Adrenal gland (tissue), 12 donors: Measurements from ENCODE around the gene SLC1A5. TPM values are rescaled to one million over a fixed set of nuclear protein-coding genes. Genes with fewer than 3 reads are reported as not detected.
A peak's percentile ranks its signal among the peaks of the same experiment; 100 is the strongest.

ENCODE experiments used
- DNase-seq, 7 donors: peaks; one replicate each; pipeline ENCODE4 v3.0.0-alpha.2; 2019 to 2020
- H3K27ac ChIP-seq, 5 donors: fragments of 200-600 bp; sonication (generic) in 4 of 5; 1 replicate in 3 of 5; 2 replicates in 2 of 5; pipeline versions ENCODE4 v1.5.1 to v1.8.0; 2016 to 2020; ENCODE audit warnings: mild to moderate bottlenecking in 1 of 5
- H3K27me3 ChIP-seq: fragments of 200-600 bp; 2 replicates; pipeline ENCODE4 v1.8.0; 2021
- H3K36me3 ChIP-seq, 2 donors: fragments of 200-600 bp; replicated peaks in 1 of 2; 1 replicate in 1 of 2; 2 replicates in 1 of 2; pipeline versions ENCODE4 v1.5.1 to v1.8.0; 2018 to 2022
- H3K4me1 ChIP-seq, 2 donors: fragments of 200-600 bp; replicated peaks in 1 of 2; 1 replicate in 1 of 2; 2 replicates in 1 of 2; pipeline versions ENCODE4 v1.5.1 to v1.8.0; 2018 to 2021
- H3K4me3 ChIP-seq, 4 donors: fragments of 200-600 bp; sonication (generic) in 3 of 4; one replicate each; pipeline ENCODE4 v1.5.1; 2016 to 2018
- H3K9me3 ChIP-seq, 3 donors: fragments of 200-600 bp; sonication (generic) in 1 of 3; replicated peaks in 1 of 3; 1 replicate in 2 of 3; 2 replicates in 1 of 3; pipeline versions ENCODE4 v1.5.1 to v1.8.0; 2016 to 2021
- CTCF ChIP-seq, 6 experiments: fragments of 450-650 bp in 4 of 6; fragments of 200-600 bp in 2 of 6; sonication (generic) in 1 of 6; IDR thresholded peaks; 1 replicate in 5 of 6; 2 replicates in 1 of 6; pipeline versions ENCODE4 v1.5.1 to v1.8.0; 2016 to 2021; ENCODE audit warnings: antibody characterized with exemption in 6 of 6, mild to moderate bottlenecking in 2 of 6, moderate library complexity in 1 of 6
- POLR2A ChIP-seq, 2 donors: fragments of 450-650 bp; IDR thresholded peaks; one replicate each; pipeline ENCODE4 v1.6.1; 2017; ENCODE audit warnings: antibody characterized with exemption in 2 of 2, mild to moderate bottlenecking in 2 of 2, moderate library complexity in 1 of 2
- WGBS, 4 donors: extraction: QIAGEN DNeasy Blood & Tissue Kit in 2 of 4; methylation state at CpG; one replicate each; pipeline versions ENCODE4 v1.1.5 to v1.1.7; 2013 to 2017; 5-methylcytosine and 5-hydroxymethylcytosine counted together
- intact Hi-C, 2 donors: fragments of 100-400 bp; cut with DNase I; formaldehyde crosslinking; loops; one replicate each; pipeline versions ENCODE4 v1.14.1 to v1.15.0; 2022 to 2023
- polyA plus RNA-seq, 3 donors: library from polyadenylated mRNA; stranded (reverse); fragments of 200-250 nt in 2 of 3; fragments of 350-450 nt in 1 of 3; fragmentation: Illumina TruSeq in 1 of 3; extraction: RNeasy Lipid Tissue Mini Kit (QIAGEN cat#74804) in 1 of 3; gene quantifications; one replicate each; pipeline ENCODE4 v1.2.3, GENCODE V29; 2013 to 2014
- total RNA-seq, 9 donors: library from RNA; depleted of rRNA in 4 of 9; stranded (reverse); fragments of >200 nt in 4 of 9; fragments of 120-200 nt in 1 of 9; fragmentation: NEBNext Ultra II Directional in 1 of 9; extraction: Animal tissue kit (Norgen Biotek cat#: 25700) in 1 of 9; gene quantifications; one replicate each; pipeline versions ENCODE4 v1.1.0 to v1.2.4, GENCODE V29; 2013 to 2023
- donor health status: healthy with polysubstance abuse.
- donor health status: Bipolar disorder and iron deficiency.
- donor health status: DM: yes; HTN: yes; CAD: no.
- donor health status: DM: no; HTN: no; CAD: no.
- donor health status: DM: no; HTN: no; CAD: no.
- donor health status: DM: yes; HTN: yes; CAD: no.

Gene SLC1A5
- total and polyA plus RNA-seq, 12 donors: 4.7 to 56.9 (median 28.5) TPM

GRCh38 chr19:46760363-46760762 lies 28.0 kb downstream of the SLC1A5 start:
- no peak overlapping the region for H3K4me3 ChIP-seq
- no peaks in the 10 kb centered on the region for H3K9me3 ChIP-seq
- no peak for TF ChIP-seq POLR2A (IDR thresholded peaks at IDR 0.05)
- TF ChIP-seq CTCF (IDR thresholded peaks at IDR 0.05): no peak
- H3K36me3 ChIP-seq: peaks cover 0 to 3% of the 10 kb centered on the region in 2 donors
- H3K27ac ChIP-seq: peak overlapping the region in 2 of 5 donors; percentile 44 to 79
- H3K4me1 ChIP-seq: peaks cover 5% of the 10 kb centered on the region in 2 donors
- DNase-seq: no peak
- WGBS, 4 donors: 82 to 94% (median 88%) methylated on average over 3 to 5 of the region's 5 CpGs
- H3K27me3 ChIP-seq: no peaks in the 10 kb centered on the region
- intact Hi-C loops: loop anchor here in 1 of 2 donors (10.0 kb wide), 1 partner anchor 234 kb away; no protein-coding TSS in a partner anchor

- no peaks in the 10 kb centered on the region for H3K9me3 ChIP-seq
- H3K27me3 ChIP-seq: no peaks in the 10 kb centered on the region
- no peak for TF ChIP-seq CTCF (IDR thresholded peaks at IDR 0.05)
- intact Hi-C loops: loop anchor here (5.0 to 10.0 kb wide), 3 partner anchors 77 to 235 kb away; no protein-coding TSS in a partner anchor
- DNase-seq: peak in 2 of 7 donors; percentile 40 to 73
- H3K27ac ChIP-seq: peak overlapping the region in 3 of 5 donors; percentile 50 to 79 (median 57)
- H3K4me1 ChIP-seq: peaks cover 7 to 10% of the 10 kb centered on the region in 2 donors
- no peak overlapping the region for H3K4me3 ChIP-seq
- WGBS, 4 donors: 66 to 73% (median 71%) methylated on average over 7 of the region's 7 CpGs
- peaks cover 0 to 3% of the 10 kb centered on the region in 2 donors for H3K36me3 ChIP-seq
Measured at GRCh38 chr19:46759817-46760333, 28.5 kb downstream of the SLC1A5 start.

- intact Hi-C loops: loop anchor here (5.0 to 10.0 kb wide), 3 partner anchors 78 to 236 kb away; no protein-coding TSS in a partner anchor
- peak overlapping the region in 3 of 5 donors; percentile 50 to 79 (median 57) for H3K27ac ChIP-seq
- DNase-seq: no peak
- no peaks in the 10 kb centered on the region for H3K27me3 ChIP-seq
- no peak overlapping the region for H3K4me3 ChIP-seq
- TF ChIP-seq CTCF (IDR thresholded peaks at IDR 0.05) (no peak), POLR2A (IDR thresholded peaks at IDR 0.05) (no peak)
- peaks cover 0 to 3% of the 10 kb centered on the region in 2 donors for H3K36me3 ChIP-seq
- peaks cover 7 to 13% of the 10 kb centered on the region in 2 donors for H3K4me1 ChIP-seq
- WGBS, 4 donors: 70 to 75% (median 73%) methylated on average over 6 of the region's 6 CpGs
- no peaks in the 10 kb centered on the region for H3K9me3 ChIP-seq
Measured at GRCh38 chr19:46759206-46759605, 29.2 kb downstream of the SLC1A5 start.

GRCh38 chr19:46756544-46756888 lies 31.9 kb downstream of the SLC1A5 start:
- H3K4me1 ChIP-seq: peaks cover 7 to 13% of the 10 kb centered on the region in 2 donors
- H3K4me3 ChIP-seq: no peak overlapping the region
- peaks cover 0 to 3% of the 10 kb centered on the region in 2 donors for H3K36me3 ChIP-seq
- TF ChIP-seq CTCF (IDR thresholded peaks at IDR 0.05) (no peak), POLR2A (IDR thresholded peaks at IDR 0.05) (no peak)
- 73 to 81% (median 77%) methylated on average over 24 to 30 of the region's 30 CpGs for WGBS, 4 donors
- H3K27ac ChIP-seq: no peak overlapping the region
- intact Hi-C loops: loop anchor here (5.0 to 10.0 kb wide), 3 partner anchors 81 to 238 kb away; no protein-coding TSS in a partner anchor
- H3K9me3 ChIP-seq: no peaks in the 10 kb centered on the region
- DNase-seq: no peak
- H3K27me3 ChIP-seq: no peaks in the 10 kb centered on the region
